Measurements from ENCODE around the gene OAT.

OAT gene

GRCh38 chr10:124349996-124350280 is 68.8 kb downstream of the OAT start:
- DNase-seq = no peak

GRCh38 chr10:124349231-124349995 is 69.3 kb downstream of the OAT start:
- no peak for DNase-seq

GRCh38 chr10:124348801-124349200 is 69.9 kb downstream of the OAT start:
- DNase-seq = no peak

GRCh38 chr10:124347956-124348355 is 70.8 kb downstream of the OAT start:
- no peak for DNase-seq
